Measurements from ENCODE around the gene ZSCAN31.
A peak's percentile ranks its signal among the peaks of the same experiment; 100 is the strongest.
"Not testable (repeated sequence)": the region's sequence is repeated elsewhere in the genome, so short reads cannot be mapped to it uniquely, and the experiment has no call there.

The ZSCAN31 gene

DNA sequence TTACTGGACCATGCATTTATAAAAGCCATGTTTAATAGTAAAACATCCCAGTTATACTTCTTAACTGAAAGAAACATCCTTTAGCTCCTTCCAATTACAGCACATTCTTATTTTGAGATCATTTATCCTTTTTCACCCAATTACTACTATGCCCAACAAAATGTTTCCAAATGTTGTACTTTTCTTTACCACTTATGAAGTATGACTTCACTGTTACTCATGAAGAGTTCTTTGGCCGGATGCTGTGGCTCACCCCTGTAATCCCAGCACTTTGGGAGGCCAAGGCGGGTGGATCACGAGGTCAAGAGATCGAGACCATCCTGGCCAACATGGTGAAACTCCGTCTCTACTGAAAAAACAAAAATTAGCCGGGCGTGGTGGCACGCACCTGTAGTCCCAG lies 18.1 kb downstream of the ZSCAN31 start:
- DNase-seq (ENCODE audit: low spot score) = not testable (repeated sequence)

DNA sequence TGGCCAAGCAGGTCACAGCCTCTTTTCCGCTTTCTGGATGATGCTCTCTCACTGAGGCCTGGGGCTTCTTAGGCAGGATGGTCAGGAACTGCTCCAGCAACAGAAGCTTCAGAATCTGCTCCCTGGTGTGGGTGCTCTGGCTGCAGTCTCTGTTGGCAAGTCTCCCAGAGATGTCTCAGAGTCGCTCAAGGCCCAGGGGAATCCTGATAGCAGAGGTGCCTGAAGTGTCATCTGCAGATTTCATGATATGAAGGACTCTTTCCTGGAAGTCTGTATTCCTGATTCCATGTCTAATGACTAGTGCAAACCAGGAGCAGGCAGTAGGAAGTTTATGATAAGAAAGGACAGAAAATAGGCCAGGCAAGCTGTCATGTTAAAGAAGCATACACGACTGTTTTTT lies 20.3 kb downstream of the ZSCAN31 start:
- no peak for DNase-seq (ENCODE audit: low spot score)

DNA sequence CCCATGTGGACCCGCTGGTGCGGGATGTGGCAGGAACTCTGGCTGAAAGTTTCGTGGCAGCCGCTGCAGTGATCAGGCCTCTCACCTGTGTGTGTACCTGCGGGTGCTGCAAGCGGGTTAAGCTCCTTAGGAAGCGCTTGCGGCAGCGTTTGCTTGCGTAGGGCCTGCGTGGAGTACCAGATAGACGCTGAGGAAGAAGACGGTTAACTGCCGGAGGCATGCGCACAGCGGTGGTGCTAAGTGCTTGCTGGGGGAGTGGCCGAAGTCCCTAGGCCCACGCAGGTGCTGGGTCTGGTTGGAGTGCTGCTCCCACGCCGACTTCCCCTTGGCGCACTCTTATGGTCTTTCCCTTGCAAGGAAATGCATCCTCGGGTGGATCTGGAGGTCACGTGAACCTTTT lies 23.0 kb downstream of the ZSCAN31 start:
- no peak for DNase-seq (ENCODE audit: low spot score)

DNA sequence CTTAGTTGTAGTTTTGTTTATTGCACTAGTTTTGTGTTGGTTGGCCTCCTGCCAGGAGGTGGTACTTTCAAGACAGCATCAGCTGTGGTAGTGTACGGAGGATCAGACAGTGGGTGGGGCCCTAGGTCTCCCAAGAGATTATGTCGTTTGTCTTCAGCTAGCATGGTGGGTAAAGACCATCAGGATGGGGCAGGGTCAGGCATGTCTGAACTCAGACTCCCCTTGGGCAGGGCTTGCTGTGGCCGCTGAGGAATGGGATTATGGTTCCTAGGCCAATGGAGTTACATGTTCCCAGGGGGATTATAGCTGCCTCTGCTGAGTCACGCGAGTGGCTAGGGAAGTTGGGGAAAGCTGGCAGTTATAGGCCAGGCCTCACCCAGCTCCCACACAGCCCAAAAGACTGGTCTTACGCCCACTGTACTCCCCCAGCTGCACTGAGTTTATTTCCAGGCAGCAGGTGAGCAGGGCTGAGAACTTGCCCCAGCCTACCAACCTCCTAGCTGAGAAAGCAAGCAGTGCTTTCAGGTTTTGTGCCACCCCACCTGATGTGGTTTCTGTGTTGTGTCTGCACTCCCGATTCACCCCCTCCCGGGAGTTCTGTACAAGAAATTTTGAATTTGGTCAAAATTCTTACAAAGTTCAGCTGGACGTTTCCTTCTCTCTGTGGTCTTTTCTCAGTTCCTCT lies 24.7 kb downstream of the ZSCAN31 start:
- no peak for DNase-seq (ENCODE audit: low spot score)

DNA sequence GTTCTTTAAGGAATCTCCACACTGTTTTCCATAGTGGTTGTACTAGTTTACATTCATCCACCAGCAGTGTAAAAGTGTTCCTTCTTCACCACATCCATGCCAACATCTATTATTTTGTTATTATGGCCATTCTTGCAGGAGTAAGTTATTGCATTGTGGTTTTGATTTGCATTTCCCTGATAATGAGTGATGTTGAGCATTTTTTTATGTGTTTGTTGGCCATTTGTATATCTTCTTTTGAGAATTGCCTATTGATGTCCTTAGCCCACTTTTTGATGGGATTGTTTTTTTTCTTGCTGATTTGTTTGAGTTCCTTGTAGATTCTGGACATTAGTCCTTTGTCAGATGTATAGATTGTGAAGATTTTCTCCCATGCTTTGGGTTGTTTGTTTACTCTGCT lies 29.6 kb downstream of the ZSCAN31 start:
- DNase-seq (ENCODE audit: low spot score) = not testable (repeated sequence)

DNA sequence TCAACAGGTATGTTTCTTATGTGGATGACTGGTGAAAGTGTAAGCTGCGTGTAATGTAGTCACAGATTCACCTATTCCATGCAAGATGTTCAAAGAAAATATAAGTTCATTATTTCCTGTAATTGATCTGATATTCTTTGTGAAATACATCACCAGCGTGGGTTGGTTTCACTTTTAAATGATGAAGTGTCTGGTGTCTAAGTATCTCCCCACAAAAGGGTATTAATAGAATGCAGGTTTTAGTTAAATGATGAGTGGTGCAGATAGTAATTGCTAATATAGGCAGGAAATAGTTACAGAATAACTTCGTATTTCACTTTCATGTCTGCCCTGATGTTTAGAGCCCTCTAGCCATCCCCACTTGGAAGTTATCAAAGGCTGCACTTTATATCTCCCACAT lies 32.4 kb downstream of the ZSCAN31 start:
- DNase-seq (ENCODE audit: low spot score) = no peak

DNA sequence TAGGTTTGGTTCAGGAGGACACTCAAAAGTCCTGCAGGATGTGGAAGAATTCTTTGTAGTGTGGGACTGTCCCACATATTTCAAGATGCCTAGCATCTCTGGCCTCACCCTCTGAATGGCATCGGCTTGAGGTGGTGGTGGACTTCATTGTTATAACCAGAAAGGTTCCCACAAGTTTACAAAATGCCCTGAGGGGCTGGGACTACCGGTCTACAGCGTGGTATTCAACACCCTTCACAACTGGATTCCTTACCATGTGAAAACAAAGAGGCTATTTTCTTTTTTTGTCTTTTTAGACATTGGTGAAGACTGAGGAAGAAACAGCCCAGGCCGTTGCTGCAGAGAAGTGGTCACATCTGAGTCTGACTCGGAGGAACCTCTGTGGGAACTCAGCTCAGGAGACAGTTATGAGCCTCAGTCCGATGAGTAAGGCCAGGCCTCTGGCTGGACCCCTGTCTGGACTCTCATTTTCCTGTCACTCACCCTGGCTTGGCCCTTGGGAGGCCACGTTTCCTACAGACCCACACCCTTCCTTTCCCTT lies 39.4 kb downstream of the ZSCAN31 start:
- no peak for DNase-seq (ENCODE audit: low spot score)

DNA sequence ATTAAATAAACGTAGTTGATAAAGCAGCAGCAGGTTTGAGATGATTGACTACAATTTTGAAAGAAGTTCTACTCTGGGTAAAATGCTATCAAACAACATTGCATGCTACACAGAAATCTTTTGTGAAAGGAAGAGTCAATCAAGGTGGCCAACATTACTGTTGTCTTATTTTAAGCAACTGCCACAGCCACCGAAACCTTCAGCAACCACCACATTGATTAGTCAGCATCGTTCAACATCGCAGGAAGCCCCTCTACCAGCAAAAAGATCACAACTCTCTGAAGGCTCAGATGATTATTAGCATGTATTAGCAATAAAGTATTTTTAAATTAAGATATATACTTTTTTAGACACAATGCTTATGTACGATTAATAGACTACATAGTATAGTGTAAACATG lies 40.6 kb downstream of the ZSCAN31 start:
- DNase-seq (ENCODE audit: low spot score) = no peak

DNA sequence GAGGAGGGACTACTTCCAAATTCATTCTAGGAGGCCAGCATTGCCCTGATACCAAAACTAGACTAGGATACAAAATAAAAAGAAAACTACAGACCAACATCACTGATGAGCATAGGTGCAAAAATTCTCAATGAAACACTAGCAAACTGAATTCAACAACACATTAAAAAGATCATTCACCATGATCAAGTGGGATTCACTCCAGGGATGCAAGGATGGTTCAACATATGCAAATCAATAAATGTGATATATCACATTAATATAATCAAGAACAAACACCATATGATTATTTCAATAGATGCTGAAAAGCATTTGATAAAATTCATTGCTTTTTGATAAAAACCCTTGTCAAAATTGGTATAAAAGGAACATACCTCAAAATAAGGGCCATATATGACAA lies 44.4 kb downstream of the ZSCAN31 start:
- no peak for DNase-seq (ENCODE audit: low spot score)

DNA sequence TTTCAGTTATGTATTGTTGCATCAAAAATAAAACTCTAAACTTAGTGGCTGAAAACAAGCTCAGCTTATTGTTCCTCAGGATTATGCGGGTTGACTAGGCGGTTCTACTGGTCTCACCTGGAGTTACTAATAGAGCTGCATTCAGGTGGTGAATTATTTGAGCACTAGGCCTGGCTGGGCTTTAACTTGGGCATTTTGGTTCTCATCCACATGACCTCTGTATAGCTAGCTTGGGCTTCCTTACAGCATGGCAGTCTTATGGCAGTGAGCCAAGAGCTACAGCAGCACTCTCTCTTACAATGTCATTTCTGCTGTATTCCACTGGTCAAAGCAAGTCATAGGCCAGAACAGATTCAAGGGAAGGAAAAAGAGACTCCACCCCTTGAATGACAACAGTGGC lies 53.0 kb downstream of the ZSCAN31 start:
- no peak for DNase-seq (ENCODE audit: low spot score)

DNA sequence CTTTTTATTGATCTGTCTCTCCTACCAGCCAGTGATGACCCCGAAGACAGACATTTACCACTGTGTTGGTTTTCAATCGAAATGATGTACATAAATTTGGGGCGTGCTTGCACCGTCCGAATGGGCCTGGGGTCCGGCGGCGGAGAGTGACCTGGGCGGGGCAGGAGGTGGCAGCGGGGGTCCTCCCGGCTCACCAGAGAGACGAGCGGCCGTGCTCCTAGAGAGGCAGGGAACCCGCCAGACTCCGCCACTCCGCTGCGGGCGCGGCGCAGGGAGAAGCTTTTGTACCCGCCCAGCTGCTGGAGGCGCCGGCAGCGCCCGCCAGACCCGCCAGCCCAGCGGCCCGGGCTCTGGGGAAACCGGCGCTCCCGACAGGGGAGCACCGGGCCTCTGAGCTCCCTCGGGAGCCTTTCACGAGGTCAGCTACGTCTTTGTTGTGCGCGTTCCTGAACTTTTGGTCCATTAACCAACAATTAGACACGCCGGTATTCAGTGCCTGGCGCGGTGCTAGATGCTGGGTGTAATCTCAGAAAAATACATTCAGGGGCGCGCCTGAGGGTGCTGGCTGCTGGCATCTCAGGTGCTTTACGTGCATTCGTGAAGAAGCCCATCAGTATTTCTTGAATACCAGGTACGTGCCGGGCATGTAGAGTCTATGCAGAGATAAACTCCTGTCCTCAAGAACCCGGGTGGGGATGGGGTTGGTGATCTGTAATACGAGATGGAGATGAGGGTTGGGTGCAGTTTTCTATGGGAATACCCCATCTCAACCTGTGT lies 54.5 kb downstream of the ZSCAN31 start, which contains the start of gene PGBD1:
Gene PGBD1, plus strand, starts transcription at position 285 of the 777 bp plus-strand sequence. CDS start 2,242 bp downstream, outside the sequence.
- peak; percentile 12 for DNase-seq (ENCODE audit: low spot score)

DNA sequence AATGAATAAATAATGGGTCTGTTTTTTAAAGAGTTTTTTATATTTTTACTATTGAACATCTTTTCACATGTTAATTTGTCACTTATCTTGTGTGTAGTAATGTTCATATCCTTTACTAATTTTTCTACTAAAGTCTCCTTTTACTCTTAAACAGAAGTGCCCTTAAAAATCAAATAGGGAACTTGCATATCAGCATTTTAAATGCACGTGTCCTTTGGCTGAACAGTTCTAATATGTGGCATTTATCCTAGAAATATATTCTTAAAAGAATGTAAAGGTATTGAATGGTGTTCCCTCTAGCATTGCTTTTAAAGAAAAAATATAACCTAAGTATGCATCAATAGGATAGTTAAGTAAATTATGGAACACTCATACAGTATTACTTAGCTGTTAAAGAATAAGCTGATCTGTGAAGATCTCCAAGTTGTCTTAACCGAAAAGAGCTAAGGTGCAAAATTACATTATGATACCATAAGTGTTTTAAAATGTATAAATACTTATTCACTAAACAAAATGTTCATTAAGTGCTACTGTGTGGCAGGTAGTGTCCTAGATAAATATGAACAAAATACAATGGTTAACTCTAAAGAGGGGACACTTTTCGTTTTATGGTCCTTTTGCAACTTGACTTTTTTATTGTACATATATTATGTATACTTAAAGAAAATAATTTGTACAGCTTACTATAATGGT lies 55.2 kb downstream of the ZSCAN31 start:
- DNase-seq (ENCODE audit: low spot score) = no peak

DNA sequence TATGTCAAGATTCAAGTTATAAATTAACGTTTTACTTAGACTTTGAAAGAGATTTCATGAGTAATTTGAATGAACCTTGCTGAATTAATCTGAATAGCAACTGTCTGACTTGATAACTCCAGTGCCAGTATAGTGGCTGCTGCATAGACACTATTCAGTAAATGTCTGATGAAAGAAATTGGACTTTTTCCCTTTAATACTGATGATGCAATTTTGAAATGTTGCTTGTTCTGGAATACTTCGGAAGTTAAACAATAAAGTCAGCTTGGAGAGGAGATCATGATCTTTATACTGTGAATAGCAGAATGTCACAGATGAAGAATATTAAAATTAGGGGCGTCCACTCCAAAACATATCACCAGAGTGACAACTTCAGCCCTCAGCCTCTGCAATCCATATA lies 58.2 kb downstream of the ZSCAN31 start:
- no peak for DNase-seq (ENCODE audit: low spot score)

DNA sequence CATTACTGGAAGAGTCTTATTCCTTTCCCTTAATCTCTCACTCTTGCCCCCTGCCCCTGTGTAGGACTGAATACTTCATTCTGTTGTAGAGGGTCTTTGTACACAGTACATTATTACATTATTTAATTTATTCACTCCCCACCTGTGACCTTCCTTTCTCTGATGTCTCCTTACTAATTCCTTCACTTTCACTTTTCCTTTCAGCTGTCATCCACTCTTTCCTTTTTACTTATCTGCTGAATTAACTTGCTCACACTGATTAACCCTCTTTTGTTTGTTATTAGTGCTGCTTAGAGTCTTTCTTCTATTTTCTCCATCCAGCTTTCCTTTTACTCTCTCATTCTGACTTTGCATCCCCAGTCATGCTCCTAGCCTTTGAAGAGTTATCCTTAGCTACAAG lies 61.1 kb downstream of the ZSCAN31 start:
- no peak for DNase-seq (ENCODE audit: low spot score)
